SK-N-SH treated with all-trans-retinoic acid at 6 μM for 48 hours (cell line): ENCODE measurements around the gene ARHGEF37.

Experiments used
- ATAC-seq: fragments of 200-7000 bp; cut with Tn5 transposase; 3 replicates; pipeline ENCODE4 v1.9.1; 2020; ENCODE audit warnings: mild to moderate bottlenecking, moderate library complexity
- ARNTL ChIP-seq: fragments of 450-650 bp; formaldehyde crosslinking; IDR thresholded peaks from 2 replicates; pipeline ENCODE4 v1.5.0; 2020; ENCODE audit warnings: low read depth, mild to moderate bottlenecking, moderate library complexity, borderline replicate concordance
- BACH2 ChIP-seq: fragments of 250-450 bp; sonication (Bioruptor Pico); IDR thresholded peaks from 2 replicates; pipeline ENCODE4 v1.9.0; 2021; ENCODE audit warnings: mild to moderate bottlenecking, borderline replicate concordance
- ESRRG ChIP-seq: fragments of 250-450 bp; sonication (Bioruptor Pico); IDR thresholded peaks from 2 replicates; pipeline ENCODE4 v1.6.1; 2021; ENCODE audit warnings: mild to moderate bottlenecking
- GLIS3 ChIP-seq: fragments of 250-450 bp; sonication (Bioruptor Pico); IDR thresholded peaks from 2 replicates; pipeline ENCODE4 v1.5.0; 2020; ENCODE audit warnings: mild to moderate bottlenecking, moderate library complexity
- ISL1 ChIP-seq: fragments of 250-450 bp; sonication (Bioruptor Pico); IDR thresholded peaks from 2 replicates; pipeline ENCODE4 v2.1.2; 2022; ENCODE audit warnings: mild to moderate bottlenecking, moderate library complexity
- OSR1 ChIP-seq: fragments of 250-450 bp; sonication (Bioruptor Pico); IDR thresholded peaks from 2 replicates; pipeline ENCODE4 v1.8.0; 2022; ENCODE audit warnings: moderate library complexity, mild to moderate bottlenecking, inconsistent platforms
- PATZ1 ChIP-seq: fragments of 250-450 bp; sonication (Bioruptor Pico); IDR thresholded peaks from 2 replicates; pipeline ENCODE4 v1.8.0; 2020; ENCODE audit warnings: mild to moderate bottlenecking, moderate library complexity, borderline replicate concordance
- PPARA ChIP-seq: fragments of 250-450 bp; sonication (Bioruptor Pico); IDR thresholded peaks from 2 replicates; pipeline ENCODE4 v1.5.0; 2020; ENCODE audit warnings: mild to moderate bottlenecking, borderline replicate concordance
- RARB ChIP-seq: fragments of 250-450 bp; sonication (Bioruptor Pico); IDR thresholded peaks from 2 replicates; pipeline ENCODE4 v1.8.0; 2021; ENCODE audit warnings: mild to moderate bottlenecking, moderate library complexity
- SNAI2 ChIP-seq: fragments of 250-450 bp; sonication (Bioruptor Pico); IDR thresholded peaks from 2 replicates; pipeline ENCODE4 v1.5.0; 2020; ENCODE audit warnings: mild to moderate bottlenecking, moderate library complexity
- TCF4 ChIP-seq: fragments of 250-450 bp; sonication (Bioruptor Pico); IDR thresholded peaks from 2 replicates; pipeline ENCODE4 v1.8.0; 2021; ENCODE audit warnings: mild to moderate bottlenecking, moderate library complexity, borderline replicate concordance
- TOX ChIP-seq: fragments of 250-450 bp; sonication (Bioruptor Pico); IDR thresholded peaks from 2 replicates; pipeline ENCODE4 v1.8.0; 2021; ENCODE audit warnings: mild to moderate bottlenecking, moderate library complexity, borderline replicate concordance
- TSHZ2 ChIP-seq: fragments of 250-450 bp; sonication (Bioruptor Pico); IDR thresholded peaks from 2 replicates; pipeline ENCODE4 v1.5.0; 2020; ENCODE audit warnings: mild to moderate bottlenecking, moderate library complexity
- ZC3H10 ChIP-seq: fragments of 250-450 bp; sonication (Bioruptor Pico); IDR thresholded peaks from 2 replicates; pipeline ENCODE4 v1.5.1; 2021; ENCODE audit warnings: mild to moderate bottlenecking, moderate library complexity
- ZFP3 ChIP-seq: fragments of 250-450 bp; sonication (Bioruptor Pico); IDR thresholded peaks from 2 replicates; pipeline ENCODE4 v1.5.0; 2020; ENCODE audit warnings: mild to moderate bottlenecking, moderate library complexity
- ZNF565 ChIP-seq: fragments of 450-650 bp; formaldehyde crosslinking; conservative IDR thresholded peaks from 2 replicates; pipeline ENCODE4 v1.5.0; 2020; ENCODE audit warnings: low read depth, mild to moderate bottlenecking, moderate library complexity
- ZNF70 ChIP-seq: fragments of 450-650 bp; formaldehyde crosslinking; IDR thresholded peaks from 2 replicates; pipeline ENCODE4 v1.5.0; 2020; ENCODE audit warnings: mild to moderate bottlenecking, moderate library complexity
- ZNF8 ChIP-seq: fragments of 450-650 bp; formaldehyde crosslinking; IDR thresholded peaks from 2 replicates; pipeline ENCODE4 v1.5.0; 2020; ENCODE audit warnings: mild to moderate bottlenecking, moderate library complexity
- TF ChIP-seq, protein P1 (sequence below): fragments of 250-450 bp; sonication (Bioruptor Pico); IDR thresholded peaks from 2 replicates; pipeline ENCODE4 v1.8.0; 2021; ENCODE audit warnings: low read depth, mild to moderate bottlenecking, moderate library complexity, borderline replicate concordance
- TF ChIP-seq, protein P2 (sequence below): fragments of 250-450 bp; sonication (Bioruptor Pico); IDR thresholded peaks from 2 replicates; pipeline ENCODE4 v1.5.1; 2020; ENCODE audit warnings: low read depth, mild to moderate bottlenecking, moderate library complexity
- TF ChIP-seq, protein P3 (sequence below): fragments of 250-450 bp; sonication (Bioruptor Pico); IDR thresholded peaks from 2 replicates; pipeline ENCODE4 v1.5.1; 2021; ENCODE audit warnings: mild to moderate bottlenecking, moderate library complexity

ARHGEF37 gene

GRCh38 chr5:149616727-149617285 is 35.5 kb downstream of the ARHGEF37 start:
- TF ChIP-seq ARNTL: no peak
- TF ChIP-seq, all 23 proteins: peak for 0
- no peak for ATAC-seq

DNA sequence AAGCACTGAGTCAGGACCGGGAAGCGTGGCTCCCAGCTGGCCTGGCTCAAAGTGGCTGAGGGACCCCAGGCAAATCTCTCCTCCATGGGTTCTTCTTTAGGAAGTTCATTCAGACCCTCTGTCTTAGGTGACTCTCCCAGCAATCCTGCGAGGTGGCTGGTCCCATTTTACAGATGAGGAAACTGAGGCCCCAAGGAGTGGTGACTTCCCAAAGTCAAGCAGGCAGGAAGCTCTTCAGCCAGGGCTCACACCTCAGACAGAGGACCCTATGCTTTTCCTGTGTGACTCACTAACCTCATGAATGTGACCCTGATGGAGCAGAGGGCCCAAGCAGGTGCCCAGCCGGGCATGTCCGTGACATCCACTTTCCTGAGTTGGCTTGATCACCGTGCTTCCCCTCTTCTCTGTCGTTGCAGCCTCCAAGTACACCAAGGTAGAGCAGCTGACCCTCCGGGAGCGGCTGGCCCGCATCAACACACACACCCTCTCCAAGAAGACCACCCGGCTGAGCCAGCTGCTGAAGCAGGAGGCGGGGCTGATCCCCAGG is 36.5 kb downstream of the ARHGEF37 start:
- no peak for ATAC-seq
- no peak for TF ChIP-seq PPARA (CRISPR knock-in tag)
- no peak for TF ChIP-seq BACH2 (CRISPR knock-in tag)
- no peak for TF ChIP-seq RARB (CRISPR knock-in tag)
- no peak for TF ChIP-seq ZNF565 (CRISPR knock-in tag)
- no peak for TF ChIP-seq GLIS3 (CRISPR knock-in tag)
- TF ChIP-seq ESRRG (CRISPR knock-in tag): no peak
- TF ChIP-seq TCF4 (CRISPR knock-in tag): no peak
- TF ChIP-seq SNAI2 (CRISPR knock-in tag): no peak
- TF ChIP-seq TOX (CRISPR knock-in tag): no peak
- no peak for TF ChIP-seq TSHZ2 (CRISPR knock-in tag)
- TF ChIP-seq ZNF8: no peak

GRCh38 chr5:149618581-149619248 is 37.4 kb downstream of the ARHGEF37 start:
- TF ChIP-seq OSR1 (CRISPR knock-in tag) (no peak), ZNF70 (CRISPR knock-in tag) (no peak), RARB (CRISPR knock-in tag) (no peak), ISL1 (no peak), TCF4 (CRISPR knock-in tag) (no peak), GLIS3 (CRISPR knock-in tag) (no peak), BACH2 (CRISPR knock-in tag) (no peak), PATZ1 (CRISPR knock-in tag) (no peak), ZC3H10 (no peak), TSHZ2 (CRISPR knock-in tag) (no peak), ESRRG (CRISPR knock-in tag) (no peak), PPARA (CRISPR knock-in tag) (no peak), ZNF565 (CRISPR knock-in tag) (no peak), SNAI2 (CRISPR knock-in tag) (no peak), ZNF8 (no peak), ZFP3 (CRISPR knock-in tag) (no peak)
- TF ChIP-seq, protein P1, sequence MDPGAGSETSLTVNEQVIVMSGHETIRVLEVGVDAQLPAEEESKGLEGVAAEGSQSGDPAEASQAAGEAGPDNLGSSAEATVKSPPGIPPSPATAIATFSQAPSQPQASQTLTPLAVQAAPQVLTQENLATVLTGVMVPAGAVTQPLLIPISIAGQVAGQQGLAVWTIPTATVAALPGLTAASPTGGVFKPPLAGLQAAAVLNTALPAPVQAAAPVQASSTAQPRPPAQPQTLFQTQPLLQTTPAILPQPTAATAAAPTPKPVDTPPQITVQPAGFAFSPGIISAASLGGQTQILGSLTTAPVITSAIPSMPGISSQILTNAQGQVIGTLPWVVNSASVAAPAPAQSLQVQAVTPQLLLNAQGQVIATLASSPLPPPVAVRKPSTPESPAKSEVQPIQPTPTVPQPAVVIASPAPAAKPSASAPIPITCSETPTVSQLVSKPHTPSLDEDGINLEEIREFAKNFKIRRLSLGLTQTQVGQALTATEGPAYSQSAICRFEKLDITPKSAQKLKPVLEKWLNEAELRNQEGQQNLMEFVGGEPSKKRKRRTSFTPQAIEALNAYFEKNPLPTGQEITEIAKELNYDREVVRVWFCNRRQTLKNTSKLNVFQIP (CRISPR knock-in tag): no peak
- TF ChIP-seq, protein P2, sequence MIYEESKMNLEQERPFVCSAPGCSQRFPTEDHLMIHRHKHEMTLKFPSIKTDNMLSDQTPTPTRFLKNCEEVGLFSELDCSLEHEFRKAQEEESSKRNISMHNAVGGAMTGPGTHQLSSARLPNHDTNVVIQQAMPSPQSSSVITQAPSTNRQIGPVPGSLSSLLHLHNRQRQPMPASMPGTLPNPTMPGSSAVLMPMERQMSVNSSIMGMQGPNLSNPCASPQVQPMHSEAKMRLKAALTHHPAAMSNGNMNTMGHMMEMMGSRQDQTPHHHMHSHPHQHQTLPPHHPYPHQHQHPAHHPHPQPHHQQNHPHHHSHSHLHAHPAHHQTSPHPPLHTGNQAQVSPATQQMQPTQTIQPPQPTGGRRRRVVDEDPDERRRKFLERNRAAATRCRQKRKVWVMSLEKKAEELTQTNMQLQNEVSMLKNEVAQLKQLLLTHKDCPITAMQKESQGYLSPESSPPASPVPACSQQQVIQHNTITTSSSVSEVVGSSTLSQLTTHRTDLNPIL (CRISPR knock-in tag): no peak
- TF ChIP-seq, protein P3, sequence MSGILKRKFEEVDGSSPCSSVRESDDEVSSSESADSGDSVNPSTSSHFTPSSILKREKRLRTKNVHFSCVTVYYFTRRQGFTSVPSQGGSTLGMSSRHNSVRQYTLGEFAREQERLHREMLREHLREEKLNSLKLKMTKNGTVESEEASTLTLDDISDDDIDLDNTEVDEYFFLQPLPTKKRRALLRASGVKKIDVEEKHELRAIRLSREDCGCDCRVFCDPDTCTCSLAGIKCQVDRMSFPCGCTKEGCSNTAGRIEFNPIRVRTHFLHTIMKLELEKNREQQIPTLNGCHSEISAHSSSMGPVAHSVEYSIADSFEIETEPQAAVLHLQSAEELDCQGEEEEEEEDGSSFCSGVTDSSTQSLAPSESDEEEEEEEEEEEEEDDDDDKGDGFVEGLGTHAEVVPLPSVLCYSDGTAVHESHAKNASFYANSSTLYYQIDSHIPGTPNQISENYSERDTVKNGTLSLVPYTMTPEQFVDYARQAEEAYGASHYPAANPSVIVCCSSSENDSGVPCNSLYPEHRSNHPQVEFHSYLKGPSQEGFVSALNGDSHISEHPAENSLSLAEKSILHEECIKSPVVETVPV: no peak
- peak; percentile 96 for ATAC-seq
